LNCaP clone FGC (cell line): ENCODE measurements around the gene STX4.

ENCODE experiments used
- DNase-seq: peaks from one replicate; pipeline ENCODE4 v3.0.0-alpha.2; 2011; ENCODE audit warnings: low read depth
- H3K4me3 ChIP-seq: 2 replicates; pipeline ENCODE4 v1.5.1; 2011; ENCODE audit warnings: mild to moderate bottlenecking, low read depth, low read length, control low read depth
- CTCF ChIP-seq: IDR thresholded peaks from 2 replicates; pipeline ENCODE4 v1.5.1; 2012; ENCODE audit warnings: mild to moderate bottlenecking; ENCODE audit not compliant: control insufficient read depth, insufficient read depth; ENCODE audit errors: extremely low read depth

The STX4 gene

DNA sequence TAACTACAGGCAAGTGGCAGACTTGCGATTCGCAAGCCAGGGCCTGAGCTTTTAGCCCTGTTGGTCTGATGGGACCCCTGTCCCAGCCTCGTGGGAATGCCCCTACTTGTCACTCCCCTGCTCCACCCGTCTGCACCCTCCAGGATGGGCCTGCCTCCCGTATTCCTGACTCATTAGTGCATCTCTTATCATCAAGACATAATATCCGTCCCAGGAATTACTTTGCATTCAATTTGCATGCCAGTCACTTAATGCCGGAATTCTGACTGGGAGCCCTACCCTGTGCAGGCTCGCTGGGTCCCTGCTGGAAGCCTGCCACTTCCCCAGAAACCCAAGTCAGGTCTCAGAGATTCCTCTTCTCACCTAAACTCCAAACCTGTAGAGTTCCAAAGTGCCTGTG lies 52.1 kb downstream of the STX4 start:
- no peak for TF ChIP-seq CTCF
- no peak overlapping the region for H3K4me3 ChIP-seq
- DNase-seq: no peak

GRCh38 chr16:31085873-31086628 lies 52.7 kb downstream of the STX4 start:
- no peak for TF ChIP-seq CTCF
- H3K4me3 ChIP-seq: no peak overlapping the region
- DNase-seq: no peak

GRCh38 chr16:31086629-31086906 lies 53.2 kb downstream of the STX4 start:
- no peak overlapping the region for H3K4me3 ChIP-seq
- no peak for DNase-seq
- TF ChIP-seq CTCF: no peak

DNA sequence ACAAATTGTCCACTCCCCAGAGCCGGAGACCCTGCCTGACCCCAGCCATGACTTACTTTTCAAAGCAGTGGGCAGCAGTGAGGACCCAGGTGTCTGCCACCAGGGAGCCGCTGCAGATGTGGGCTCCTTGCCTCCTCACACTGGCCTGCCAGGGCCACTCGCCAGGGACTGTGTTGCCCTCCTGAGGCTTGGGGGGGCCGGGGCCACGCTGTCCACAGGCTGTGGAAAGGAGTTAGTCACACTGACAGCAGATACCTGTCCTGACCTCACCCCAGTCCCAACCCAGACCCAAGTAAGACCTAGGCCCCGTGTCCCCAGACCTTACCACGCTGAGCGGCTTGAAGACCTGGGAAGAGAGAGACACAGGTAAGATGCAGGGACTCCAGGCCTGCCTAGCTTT lies 54.1 kb downstream of the STX4 start:
- no peak overlapping the region for H3K4me3 ChIP-seq
- DNase-seq: no peak
- TF ChIP-seq CTCF: no peak

DNA sequence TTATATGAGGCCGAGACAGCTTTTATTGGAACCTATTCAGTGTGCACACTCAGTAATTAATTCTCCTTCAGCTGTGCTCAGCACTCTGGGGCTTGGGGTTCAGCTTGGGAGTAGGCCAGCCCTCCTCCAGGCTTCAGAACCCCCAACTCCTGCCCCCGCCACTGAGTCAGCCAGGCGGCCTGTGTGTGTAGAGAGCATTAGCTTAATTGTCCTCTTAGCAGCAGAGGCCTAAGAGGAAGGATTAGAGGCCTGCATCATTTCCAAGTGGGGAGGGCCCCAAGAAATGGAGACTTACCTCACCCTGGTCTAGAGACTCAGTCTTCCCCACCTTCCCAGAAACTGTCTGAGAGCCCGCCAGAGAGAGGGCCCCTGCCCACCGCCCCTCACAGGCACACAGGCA lies 54.6 kb downstream of the STX4 start:
- no peak for DNase-seq
- no peak for TF ChIP-seq CTCF
- H3K4me3 ChIP-seq: no peak overlapping the region

DNA sequence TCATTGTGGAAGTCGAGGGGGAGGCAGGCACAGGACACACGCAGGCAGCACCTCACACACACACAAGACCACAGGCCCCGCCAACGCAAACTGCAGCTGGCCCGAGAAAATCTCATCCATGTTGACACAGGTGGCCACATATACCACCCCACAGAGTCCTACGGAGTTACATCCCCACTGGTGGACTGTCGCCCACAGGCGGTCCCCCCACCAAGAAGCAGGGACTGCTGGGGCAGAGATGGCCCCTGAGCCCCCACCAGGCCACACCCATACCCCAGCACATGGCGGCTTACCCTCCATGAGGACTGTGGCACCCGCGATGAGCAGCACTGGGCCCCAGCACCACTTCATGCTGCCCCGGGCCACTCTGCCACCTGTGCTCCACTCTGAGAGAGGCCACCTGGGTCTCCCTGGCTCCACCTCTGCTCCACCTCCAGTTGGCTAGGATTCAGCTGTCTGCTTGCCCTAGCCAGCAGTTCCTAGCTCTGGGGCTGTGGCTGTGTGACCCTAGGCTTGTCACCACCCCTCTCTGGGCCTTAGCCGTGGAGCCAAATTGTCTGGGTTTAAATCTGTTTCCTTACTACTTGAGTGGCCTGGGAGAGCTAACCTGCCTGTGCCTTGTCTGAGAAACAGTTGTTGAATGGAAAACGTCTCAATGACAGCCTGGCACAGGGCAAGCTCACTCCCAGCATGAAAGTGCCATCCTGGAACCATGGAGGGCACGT lies 55.3 kb downstream of the STX4 start, which contains the start of gene PRSS53:
Gene PRSS53 (minus strand): TSS at position 485 of the 725 bp plus-strand sequence. CDS start 134 bp downstream, at position 351.
- no peak for DNase-seq
- TF ChIP-seq CTCF: no peak
- no peak within 1 kb of the TSS for H3K4me3 ChIP-seq
